H1 (cell line): ENCODE measurements around the gene SRPRA. TPM values are rescaled to one million over a fixed set of nuclear protein-coding genes. Genes with fewer than 3 reads are reported as not detected.

Experiments
- CTCF ChIA-PET: fragments of 300-600 bp; sonication (Branson Sonifier 250); formaldehyde crosslinking; loops from one replicate; lab custom pipeline; 2021; ENCODE audit not compliant: partially characterized antibody; lab: Charles Lee
- POLR2A ChIA-PET: fragments of 300-600 bp; sonication (Branson Sonifier 250); formaldehyde crosslinking; loops from one replicate; lab custom pipeline; 2021; ENCODE audit warnings: inconsistent platforms; ENCODE audit not compliant: partially characterized antibody; lab: Charles Lee
- DNase-seq, 2 experiments: peaks; one replicate each; pipeline versions ENCODE4 v3.0.0 to v3.0.0-alpha.2; 2010 to 2022; ENCODE audit warnings: low spot score in 2 of 2, low read depth in 1 of 2, mixed read lengths in 1 of 2
- FAIRE-seq: peaks from 2 replicates; lab custom pipeline; 2011; peaks lifted over from hg19 to GRCh38; lab: Jason Lieb, UNC
- H2AFZ ChIP-seq: 2 replicates; pipeline ENCODE4 v1.8.1; 2012; ENCODE audit warnings: low read length, inconsistent platforms
- H2AK5ac ChIP-seq: 2 replicates; pipeline ENCODE4 v1.6.1; 2013; ENCODE audit warnings: low read depth, low read length
- H2BK120ac ChIP-seq: replicated peaks from 2 replicates; pipeline ENCODE3; 2013; ENCODE audit warnings: low read depth, low read length, inconsistent platforms
- H2BK12ac ChIP-seq: 2 replicates; pipeline ENCODE4 v1.6.1; 2013; ENCODE audit warnings: low read depth, low read length
- H2BK15ac ChIP-seq: 2 replicates; pipeline ENCODE4 v1.6.1; 2013; ENCODE audit warnings: low read length
- H2BK20ac ChIP-seq: 2 replicates; pipeline ENCODE4 v1.6.1; 2013; ENCODE audit warnings: low read length
- H2BK5ac ChIP-seq: 2 replicates; pipeline ENCODE4 v1.6.1; 2013; ENCODE audit warnings: low read depth, low read length
- H3K14ac ChIP-seq: 2 replicates; pipeline ENCODE4 v1.6.1; 2013; ENCODE audit warnings: inconsistent platforms; ENCODE audit not compliant: insufficient read length
- H3K18ac ChIP-seq: 2 replicates; pipeline ENCODE4 v1.6.1; 2013; ENCODE audit warnings: low read length; ENCODE audit errors: extremely low read depth
- H3K23ac ChIP-seq: 2 replicates; pipeline ENCODE4 v1.6.1; 2013; ENCODE audit warnings: inconsistent platforms; ENCODE audit not compliant: insufficient read length
- H3K23me2 ChIP-seq: 2 replicates; pipeline ENCODE4 v1.6.1; 2013; ENCODE audit warnings: low read depth, low read length
- H3K27ac ChIP-seq: 2 replicates; pipeline ENCODE4 v1.6.1; 2011; ENCODE audit warnings: low read depth, low read length, inconsistent platforms
- H3K27me3 ChIP-seq, 4 experiments: replicated peaks in 1 of 4; 1 replicate in 1 of 4; 2 replicates in 3 of 4; pipeline versions ENCODE4 v1.6.1 to v1.8.1; 2011 to 2013; ENCODE audit warnings: low read length in 3 of 4, mild to moderate bottlenecking in 3 of 4, inconsistent platforms in 2 of 4, mixed read lengths in 2 of 4, moderate library complexity in 1 of 4; ENCODE audit not compliant: control insufficient read depth in 3 of 4, insufficient read depth in 3 of 4; ENCODE audit errors: extremely low read depth in 1 of 4
- H3K36me3 ChIP-seq, 4 experiments: 2 replicates each; pipeline versions ENCODE4 v1.6.1 to v1.8.1; 2011 to 2013; ENCODE audit warnings: mild to moderate bottlenecking in 4 of 4, low read length in 3 of 4, moderate library complexity in 2 of 4, control low read depth in 1 of 4, inconsistent platforms in 1 of 4; ENCODE audit not compliant: insufficient read depth in 4 of 4, control insufficient read depth in 2 of 4
- H3K4ac ChIP-seq: replicated peaks from 2 replicates; pipeline ENCODE3; 2013; ENCODE audit warnings: low read length, low read depth, mixed read lengths, inconsistent platforms; ENCODE audit not compliant: insufficient read length
- H3K4me1 ChIP-seq, 4 experiments: replicated peaks in 1 of 4; 1 replicate in 1 of 4; 2 replicates in 3 of 4; pipeline versions ENCODE4 v1.6.1 to v1.8.1; 2011 to 2013; ENCODE audit warnings: low read length in 3 of 4, inconsistent platforms in 2 of 4, mixed read lengths in 1 of 4; ENCODE audit not compliant: insufficient read depth in 4 of 4, control insufficient read depth in 3 of 4
- H3K4me2 ChIP-seq, 2 experiments: 2 replicates each; pipeline versions ENCODE4 v1.6.1 to v1.8.1; 2011 to 2013; ENCODE audit warnings: low read depth in 2 of 2, low read length in 2 of 2, control low read depth in 1 of 2, inconsistent platforms in 1 of 2, mild to moderate bottlenecking in 1 of 2; ENCODE audit not compliant: insufficient read depth in 1 of 2
- H3K4me3 ChIP-seq, 4 experiments: fragments of 200-600, 300-600 bp in 1 of 4; sonication (generic), shearing (Covaris generic), sonication (Bioruptor Twin) in 1 of 4; 2 replicates each; pipeline versions ENCODE4 v1.5.1 to v1.8.1; 2011 to 2016; ENCODE audit warnings: low read length in 4 of 4, low read depth in 3 of 4, control low read depth in 2 of 4, inconsistent platforms in 2 of 4, mild to moderate bottlenecking in 2 of 4, mixed read lengths in 1 of 4, moderate library complexity in 1 of 4; ENCODE audit not compliant: insufficient read depth in 2 of 4; ENCODE audit errors: extremely low read depth in 1 of 4
- H3K56ac ChIP-seq: replicated peaks from 2 replicates; pipeline ENCODE3; 2013; ENCODE audit warnings: low read depth, mild to moderate bottlenecking, mixed read lengths, low read length, inconsistent platforms; ENCODE audit not compliant: insufficient read length
- H3K79me1 ChIP-seq: 2 replicates; pipeline ENCODE4 v1.6.1; 2013; ENCODE audit warnings: low read depth, low read length, control low read depth
- H3K79me2 ChIP-seq, 2 experiments: 2 replicates each; pipeline versions ENCODE4 v1.6.1 to v1.8.1; 2012 to 2013; ENCODE audit warnings: low read length in 2 of 2, mild to moderate bottlenecking in 2 of 2, inconsistent platforms in 1 of 2; ENCODE audit not compliant: insufficient read depth in 2 of 2, control insufficient read depth in 1 of 2
- H3K9ac ChIP-seq, 4 experiments: replicated peaks in 1 of 4; 1 replicate in 1 of 4; 2 replicates in 3 of 4; pipeline versions ENCODE4 v1.6.1 to v1.8.1; 2011 to 2013; ENCODE audit warnings: low read depth in 3 of 4, low read length in 3 of 4, control low read depth in 2 of 4, mild to moderate bottlenecking in 2 of 4, moderate library complexity in 2 of 4, inconsistent platforms in 1 of 4; ENCODE audit errors: extremely low read depth in 1 of 4
- H3K9me3 ChIP-seq, 2 experiments: 2 replicates each; pipeline versions ENCODE4 v1.6.1 to v1.8.1; 2012 to 2013; ENCODE audit warnings: mild to moderate bottlenecking in 2 of 2, moderate library complexity in 2 of 2, control low read depth in 1 of 2, inconsistent platforms in 1 of 2, low read depth in 1 of 2, low read length in 1 of 2, mixed read lengths in 1 of 2; ENCODE audit not compliant: insufficient read depth in 2 of 2
- H4K20me1 ChIP-seq, 2 experiments: replicated peaks in 1 of 2; 2 replicates each; pipeline versions ENCODE3 to v1.8.1; 2011 to 2013; ENCODE audit warnings: inconsistent platforms in 2 of 2, low read length in 2 of 2, mild to moderate bottlenecking in 1 of 2; ENCODE audit not compliant: insufficient read depth in 2 of 2, control insufficient read depth in 1 of 2
- H4K5ac ChIP-seq: 2 replicates; pipeline ENCODE4 v1.6.1; 2013; ENCODE audit warnings: low read length, low read depth, mixed read lengths, inconsistent platforms; ENCODE audit not compliant: insufficient read length
- H4K8ac ChIP-seq: 2 replicates; pipeline ENCODE4 v1.8.0; 2013; ENCODE audit warnings: mild to moderate bottlenecking, moderate library complexity, low read length, inconsistent platforms; ENCODE audit not compliant: insufficient read depth; ENCODE audit errors: extremely low read depth
- H4K91ac ChIP-seq: replicated peaks from 2 replicates; pipeline ENCODE3; 2013; ENCODE audit warnings: low read length, mixed read lengths, inconsistent platforms; ENCODE audit not compliant: insufficient read length
- WGBS, 2 experiments: shearing (Covaris generic) in 1 of 2; methylation state at CpG; one replicate each; pipeline versions ENCODE4 v1.1.6 to v1.1.7; 2013 to 2015; ENCODE audit warnings: low lambda C conversion rate in 2 of 2, mixed read lengths in 2 of 2, inconsistent platforms in 1 of 2, low coverage in 1 of 2, missing lambda C conversion rate in 1 of 2; ENCODE audit not compliant: insufficient replicate concordance in 2 of 2, insufficient coverage in 1 of 2, insufficient read length in 1 of 2; ENCODE audit errors: extremely low coverage in 1 of 2, missing lambda C conversion rate in 1 of 2; 5-methylcytosine and 5-hydroxymethylcytosine counted together
- polyA plus RNA-seq, 7 experiments: library from polyadenylated mRNA; depleted of rRNA in 3 of 7; stranded (reverse) in 5 of 7; unstranded in 2 of 7; fragments of >200 nt in 5 of 7; fragments of 200-250 nt in 2 of 7; gene quantifications; 1 replicate in 5 of 7; 2 replicates in 1 of 7; 4 replicates in 1 of 7; pipeline versions ENCODE4 v1.2.1 to v1.2.3, GENCODE V29; 2011 to 2013; ENCODE audit warnings: missing spikeins in 2 of 7, mixed read lengths in 2 of 7
- total RNA-seq: library from RNA; stranded (reverse); fragmentation: NEBNext Ultra II Directional; extraction: Animal tissue kit (Norgen Biotek cat#: 25700); gene quantifications from 2 replicates; pipeline ENCODE4 v1.2.1, GENCODE V29; 2021

Gene SRPRA
- total and polyA plus RNA-seq, 2 of the 8 experiments (the other 6 are each of a cell fraction or from before 2014, with no cell fraction given) = 57.6 to 62.0 TPM

- Histone ChIP-seq H2BK15ac (no peak overlapping the region), H4K91ac (no peak overlapping the region), H3K14ac (no peak overlapping the region), H2AK5ac (no peak overlapping the region), H3K4me2 (no peak overlapping the region), H4K8ac (no peak overlapping the region), H3K79me2 (peaks cover 3 to 69% of the 10 kb centered on the region in 2 experiments; a peak in 3 of 4 replicates), H2AFZ (no peak overlapping the region), H3K27me3 (no peaks in the 10 kb centered on the region), H3K36me3 (peaks cover 0 to 2% (median under 1%) of the 10 kb centered on the region in 4 experiments; a peak in 1 of 8 replicates), H2BK20ac (no peak overlapping the region), H3K9me3 (no peaks in the 10 kb centered on the region), H3K23me2 (no peaks in the 10 kb centered on the region), H2BK120ac (no peak overlapping the region), H4K5ac (no peak overlapping the region), H3K23ac (no peak overlapping the region), H3K79me1 (peaks cover 9% of the 10 kb centered on the region), H3K18ac (no peak overlapping the region), H2BK12ac (no peak overlapping the region), H3K4me1 (no peaks in the 10 kb centered on the region), H3K56ac (no peak overlapping the region), H4K20me1 (peaks cover 0 to 3% of the 10 kb centered on the region in 2 experiments), H3K4me3 (no peak overlapping the region), H3K4ac (no peak overlapping the region), H3K27ac (no peak overlapping the region), H3K9ac (no peak overlapping the region), H2BK5ac (no peak overlapping the region)
- no peak for FAIRE-seq
- DNase-seq = no peak
- POLR2A ChIA-PET = interaction anchor here (1.1 to 1.5 kb wide), 2 partner anchors 13 to 43 kb away, joined by 3 to 7 read pairs; partner anchors contain the start of genes FAM118B and RPUSD4
- CTCF ChIA-PET = interaction anchor here (0.5 to 1.3 kb wide), 2 partner anchors 78 to 260 kb away, joined by 3 to 4 read pairs; no protein-coding TSS in a partner anchor
- WGBS, 2 experiments = 87% methylated on average over 2 of the region's 2 CpGs; no CpG with 5 or more reads in 1 of the 2 experiments
Observed at GRCh38 chr11:126225295-126225665, 43.4 kb downstream of the SRPRA start.
